Activated naive CD4-positive, alpha-beta T cell treated with Interleukin-2 at 50 U/mL for 16 hours (primary cell): Measurements from ENCODE around the gene MRC2.
"Not testable (repeated sequence)": the region's sequence is repeated elsewhere in the genome, so short reads cannot be mapped to it uniquely, and the experiment has no call there.

Experiments
- DNase-seq: peaks from one replicate; pipeline ENCODE4 v3.0.0-alpha.2; 2020

The MRC2 gene, protein sequence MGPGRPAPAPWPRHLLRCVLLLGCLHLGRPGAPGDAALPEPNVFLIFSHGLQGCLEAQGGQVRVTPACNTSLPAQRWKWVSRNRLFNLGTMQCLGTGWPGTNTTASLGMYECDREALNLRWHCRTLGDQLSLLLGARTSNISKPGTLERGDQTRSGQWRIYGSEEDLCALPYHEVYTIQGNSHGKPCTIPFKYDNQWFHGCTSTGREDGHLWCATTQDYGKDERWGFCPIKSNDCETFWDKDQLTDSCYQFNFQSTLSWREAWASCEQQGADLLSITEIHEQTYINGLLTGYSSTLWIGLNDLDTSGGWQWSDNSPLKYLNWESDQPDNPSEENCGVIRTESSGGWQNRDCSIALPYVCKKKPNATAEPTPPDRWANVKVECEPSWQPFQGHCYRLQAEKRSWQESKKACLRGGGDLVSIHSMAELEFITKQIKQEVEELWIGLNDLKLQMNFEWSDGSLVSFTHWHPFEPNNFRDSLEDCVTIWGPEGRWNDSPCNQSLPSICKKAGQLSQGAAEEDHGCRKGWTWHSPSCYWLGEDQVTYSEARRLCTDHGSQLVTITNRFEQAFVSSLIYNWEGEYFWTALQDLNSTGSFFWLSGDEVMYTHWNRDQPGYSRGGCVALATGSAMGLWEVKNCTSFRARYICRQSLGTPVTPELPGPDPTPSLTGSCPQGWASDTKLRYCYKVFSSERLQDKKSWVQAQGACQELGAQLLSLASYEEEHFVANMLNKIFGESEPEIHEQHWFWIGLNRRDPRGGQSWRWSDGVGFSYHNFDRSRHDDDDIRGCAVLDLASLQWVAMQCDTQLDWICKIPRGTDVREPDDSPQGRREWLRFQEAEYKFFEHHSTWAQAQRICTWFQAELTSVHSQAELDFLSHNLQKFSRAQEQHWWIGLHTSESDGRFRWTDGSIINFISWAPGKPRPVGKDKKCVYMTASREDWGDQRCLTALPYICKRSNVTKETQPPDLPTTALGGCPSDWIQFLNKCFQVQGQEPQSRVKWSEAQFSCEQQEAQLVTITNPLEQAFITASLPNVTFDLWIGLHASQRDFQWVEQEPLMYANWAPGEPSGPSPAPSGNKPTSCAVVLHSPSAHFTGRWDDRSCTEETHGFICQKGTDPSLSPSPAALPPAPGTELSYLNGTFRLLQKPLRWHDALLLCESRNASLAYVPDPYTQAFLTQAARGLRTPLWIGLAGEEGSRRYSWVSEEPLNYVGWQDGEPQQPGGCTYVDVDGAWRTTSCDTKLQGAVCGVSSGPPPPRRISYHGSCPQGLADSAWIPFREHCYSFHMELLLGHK (N-terminal part only)

GRCh38 chr17:62627219-62627903 is at the start of gene MRC2:
MRC2 (plus strand) TSS chr17:62627670; CDS start chr17:62627803, 133 bp downstream.
- peak; percentile 49 for DNase-seq

GRCh38 chr17:62578757-62579487 is 48.5 kb upstream of the MRC2 start:
- no peak for DNase-seq

GRCh38 chr17:62580947-62581346 is 46.5 kb upstream of the MRC2 start:
- no peak for DNase-seq

DNA sequence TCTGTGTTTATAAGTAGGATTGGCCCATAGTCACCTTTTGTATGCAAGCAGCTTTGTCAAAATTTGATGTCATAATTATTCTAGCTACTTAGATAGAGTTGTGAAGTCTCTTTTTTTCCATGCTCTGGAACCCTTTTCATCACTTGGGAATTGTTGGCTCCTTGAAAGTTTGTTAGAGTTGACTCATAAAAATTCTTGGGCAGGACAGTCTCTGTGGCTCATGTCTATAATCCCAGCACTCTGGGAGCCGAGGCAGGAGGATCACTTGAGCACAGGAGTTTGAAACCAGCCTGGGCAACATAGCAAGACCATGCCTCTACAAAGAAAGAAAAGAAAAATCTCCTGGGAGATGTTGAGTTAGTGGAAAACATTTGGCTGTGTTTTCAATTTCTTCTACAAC is 45.7 kb upstream of the MRC2 start:
- no peak for DNase-seq

GRCh38 chr17:62587554-62587953 is 39.9 kb upstream of the MRC2 start:
- no peak for DNase-seq

- DNase-seq = no peak
These were observed 39.4 kb upstream of the MRC2 start for GRCh38 chr17:62588109-62588508.

- no peak for DNase-seq
These were observed 36.1 kb upstream of the MRC2 start for GRCh38 chr17:62591333-62591732.

DNA sequence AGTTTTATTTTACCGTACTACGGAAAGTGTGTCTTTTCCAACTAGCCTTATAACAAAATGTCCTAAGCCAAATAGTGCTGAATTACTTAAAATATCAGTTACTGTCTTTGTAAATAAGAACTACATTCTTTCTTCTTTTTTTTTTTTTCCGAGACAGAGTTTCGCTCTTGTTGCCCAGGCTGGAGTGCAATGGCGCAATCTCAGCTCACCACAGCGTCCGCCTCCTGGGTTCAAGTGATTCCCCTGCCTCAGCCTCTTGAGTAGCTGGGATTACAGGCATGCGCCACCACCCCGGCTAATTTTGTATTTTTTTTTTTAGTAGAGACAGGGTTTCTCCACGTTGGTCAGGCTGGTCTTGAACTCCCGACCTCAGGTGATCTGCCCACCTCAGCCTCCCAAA is 35.6 kb upstream of the MRC2 start:
- DNase-seq = not testable (repeated sequence)

- DNase-seq = no peak
These were observed 35.0 kb upstream of the MRC2 start for GRCh38 chr17:62592341-62593099.

GRCh38 chr17:62595484-62595883 is 32.0 kb upstream of the MRC2 start:
- DNase-seq = no peak

DNA sequence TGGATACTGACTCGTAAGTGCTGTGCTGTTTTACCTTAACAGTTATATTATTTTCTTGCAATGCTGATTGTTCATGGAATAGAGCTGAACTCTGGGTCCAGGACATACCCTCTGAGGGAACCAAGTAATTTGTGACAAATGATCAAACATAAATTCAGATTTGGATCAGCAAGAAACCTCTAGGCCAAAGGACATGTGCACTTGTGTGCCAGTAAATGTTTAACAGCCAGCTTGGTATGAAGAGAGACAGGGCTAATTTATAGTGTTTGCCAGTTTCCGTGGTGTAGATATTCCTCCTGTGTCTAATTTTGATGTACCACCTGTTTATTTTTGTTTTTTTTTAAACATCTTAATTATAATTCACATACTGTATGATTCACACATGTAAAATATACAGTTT is 30.8 kb upstream of the MRC2 start:
- no peak for DNase-seq

- DNase-seq = no peak
These were observed 30.3 kb upstream of the MRC2 start for GRCh38 chr17:62597150-62597549.

DNA sequence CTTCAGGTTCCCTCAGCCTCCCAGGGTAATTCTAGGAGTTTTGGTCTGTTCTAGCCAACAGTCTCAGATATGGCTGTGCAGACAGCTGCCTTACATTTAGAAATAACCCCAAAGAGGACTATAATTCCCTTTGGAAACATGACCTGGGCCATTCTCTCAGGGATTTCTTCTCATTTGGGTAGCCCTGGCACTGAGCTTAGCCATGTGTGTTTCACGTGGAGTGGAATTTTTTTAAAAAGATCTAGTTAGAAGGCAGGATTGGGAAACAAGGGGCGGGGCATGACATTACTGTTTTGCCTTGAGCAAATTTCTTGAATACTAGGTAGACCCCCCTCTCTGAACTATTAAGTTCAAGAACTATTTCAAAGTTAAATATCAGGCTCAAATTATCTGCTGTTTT is 29.6 kb upstream of the MRC2 start:
- DNase-seq = no peak

GRCh38 chr17:62599964-62600657 is 27.4 kb upstream of the MRC2 start:
- DNase-seq = no peak

DNA sequence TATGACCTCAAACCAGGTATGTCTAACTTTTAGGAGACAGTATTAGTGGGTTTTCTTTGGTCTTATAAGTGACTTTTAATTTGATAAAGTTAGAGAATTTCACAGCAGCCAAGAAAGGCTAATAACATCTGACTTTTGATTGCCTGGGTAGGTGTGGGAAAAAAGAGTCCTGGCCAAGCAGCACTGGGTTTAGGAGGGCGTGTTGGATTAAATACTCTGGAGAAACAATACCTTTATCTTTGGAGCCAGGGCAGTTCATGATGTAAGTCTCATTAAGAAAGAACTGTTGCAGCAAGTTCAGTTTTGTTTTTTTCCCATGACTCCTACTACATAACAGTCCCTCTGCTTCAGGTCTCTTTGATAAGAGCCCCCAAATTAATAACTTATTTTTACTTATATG is 26.7 kb upstream of the MRC2 start:
- no peak for DNase-seq

GRCh38 chr17:62601471-62601870 is 26.0 kb upstream of the MRC2 start:
- no peak for DNase-seq

DNA sequence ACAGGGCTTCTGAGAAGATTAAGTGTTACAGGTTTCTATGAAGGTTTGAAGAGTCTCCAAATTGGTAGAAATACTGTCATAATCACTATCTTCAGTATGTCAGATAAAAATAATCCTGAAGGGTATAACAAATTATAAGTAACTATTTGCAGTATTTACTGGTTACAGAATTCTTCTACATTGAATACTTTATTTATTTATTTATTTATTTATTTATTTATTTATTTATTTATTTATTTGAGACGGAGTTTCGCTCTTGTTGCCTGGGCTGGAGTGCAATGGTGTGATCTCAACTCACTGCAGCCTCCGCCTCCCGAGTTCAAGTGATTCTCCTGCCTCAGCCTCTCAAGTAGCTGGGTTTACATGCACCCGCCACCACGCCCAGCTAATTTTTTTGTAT is 23.7 kb upstream of the MRC2 start:
- not testable (repeated sequence) for DNase-seq

- DNase-seq = no peak
These were observed 21.9 kb upstream of the MRC2 start for GRCh38 chr17:62605588-62605987.

DNA sequence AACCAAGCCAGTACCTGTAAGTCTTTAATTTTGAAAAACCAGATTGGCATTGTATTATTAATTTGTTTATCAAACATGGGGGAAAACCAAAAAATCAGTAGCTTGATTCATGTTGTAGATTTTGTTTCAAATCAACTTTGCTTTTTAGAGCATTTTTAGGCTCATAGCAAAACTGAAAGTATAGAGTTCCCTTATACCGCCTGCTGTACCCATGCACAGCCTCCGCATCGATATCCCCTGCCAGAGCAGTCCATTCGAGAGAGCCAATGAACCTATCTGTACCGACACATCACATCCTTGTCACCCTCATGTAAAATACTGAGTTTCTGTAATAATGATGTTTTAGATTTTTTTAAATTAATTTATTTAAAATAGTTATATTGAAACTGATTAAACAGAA is 16.2 kb upstream of the MRC2 start:
- DNase-seq = peak; percentile 17

GRCh38 chr17:62611728-62612127 is 15.7 kb upstream of the MRC2 start:
- no peak for DNase-seq
